HG02943 (cell line): Measurements from ENCODE around the gene FXYD7.
"Not testable (repeated sequence)": the region's sequence is repeated elsewhere in the genome, so short reads cannot be mapped to it uniquely, and the experiment has no call there.

Experiments
- ATAC-seq: cut with Tn5 transposase; IDR thresholded peaks from one replicate; pipeline ENCODE4 v1.9.1; 2021; ENCODE audit warnings: mild to moderate bottlenecking, low read depth, moderate library complexity; ENCODE audit not compliant: unreplicated experiment

The FXYD7 gene

GRCh38 chr19:35142606-35143230, 337 bp upstream of the FXYD7 start:
- ATAC-seq, result no peak

DNA sequence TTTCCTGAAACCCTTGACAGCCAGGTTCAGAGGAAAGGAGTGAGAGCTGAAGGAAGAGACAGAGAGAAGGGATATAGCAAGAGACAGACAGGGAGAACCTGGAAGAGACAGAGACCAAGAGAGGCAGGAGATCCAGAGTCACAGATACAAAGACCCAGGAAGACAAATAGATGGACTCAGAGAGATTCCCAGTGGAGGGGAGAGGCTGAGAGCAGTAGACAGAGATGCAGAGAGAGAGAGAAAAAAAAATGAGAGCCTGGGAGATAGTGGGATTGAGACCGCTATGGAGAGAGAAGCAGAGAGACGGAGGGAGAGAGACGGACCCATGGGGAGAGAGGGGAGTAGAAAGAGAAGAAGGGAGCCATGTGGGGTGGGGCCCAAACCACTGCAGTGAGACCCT, 763 bp downstream of the FXYD7 start:
- ATAC-seq, result no peak

- no peak for ATAC-seq
Measured at GRCh38 chr19:35144259-35144599, 1.2 kb downstream of the FXYD7 start.

- ATAC-seq, result no peak
Measured at GRCh38 chr19:35144600-35145436, 1.8 kb downstream of the FXYD7 start.

GRCh38 chr19:35146746-35147459, 3.8 kb downstream of the FXYD7 start:
- no peak for ATAC-seq

- no peak for ATAC-seq
Measured at GRCh38 chr19:35149463-35149862, 6.4 kb downstream of the FXYD7 start.

GRCh38 chr19:35150445-35150844, 7.4 kb downstream of the FXYD7 start:
- ATAC-seq, result no peak

DNA sequence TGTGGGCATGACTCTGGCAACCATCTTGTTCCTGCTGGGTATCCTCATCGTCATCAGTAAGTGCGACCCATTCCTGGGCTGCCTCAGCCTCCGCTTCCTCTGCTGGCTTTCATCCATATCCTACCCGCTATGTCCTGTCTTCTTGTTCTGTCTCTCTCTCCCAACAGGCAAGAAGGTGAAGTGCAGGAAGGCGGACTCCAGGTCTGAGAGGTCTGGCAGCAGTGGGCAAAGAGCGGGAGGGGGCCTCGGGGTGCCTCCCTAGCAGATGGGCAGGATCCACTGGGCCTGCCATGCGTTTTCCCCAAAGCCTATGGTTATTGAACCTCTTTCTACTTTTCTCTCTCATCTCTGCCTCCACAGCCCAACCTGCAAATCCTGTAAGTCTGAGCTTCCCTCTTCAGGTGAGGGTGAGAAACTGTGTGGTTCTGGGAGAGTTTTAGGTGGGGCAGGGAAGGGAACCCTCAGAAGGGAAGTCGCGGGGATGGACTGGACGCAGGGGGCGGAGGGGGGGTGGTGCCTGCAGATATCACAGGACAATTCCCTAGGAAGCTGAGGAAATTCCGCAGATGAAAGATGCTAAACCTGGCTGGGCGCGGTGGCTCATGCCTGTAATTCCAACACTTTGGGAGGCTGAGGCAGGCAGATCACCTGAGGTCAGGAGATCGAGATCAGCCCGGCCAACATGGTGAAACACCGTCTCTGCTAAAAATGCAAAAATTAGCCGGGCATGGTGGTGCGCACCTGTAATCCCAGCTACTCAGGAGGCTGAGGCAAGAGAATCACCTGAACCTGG, 8.4 kb downstream of the FXYD7 start:
- ATAC-seq, result no peak

GRCh38 chr19:35153129-35153522, 10.1 kb downstream of the FXYD7 start:
- ATAC-seq, result not testable (repeated sequence)

GRCh38 chr19:35153701-35154524, 10.9 kb downstream of the FXYD7 start:
- ATAC-seq, result no peak

- ATAC-seq, result no peak
Measured at GRCh38 chr19:35154525-35155406, 11.7 kb downstream of the FXYD7 start, which contains the start of gene FXYD5. TSS of gene FXYD5 (plus strand) at chr19:35154735. CDS start at chr19:35155551, 816 bp downstream.

- ATAC-seq, result no peak
Measured at GRCh38 chr19:35155441-35155840, 12.4 kb downstream of the FXYD7 start.

GRCh38 chr19:35155981-35156672, 13.1 kb downstream of the FXYD7 start:
- no peak for ATAC-seq

GRCh38 chr19:35156673-35157014, 13.6 kb downstream of the FXYD7 start:
- ATAC-seq, result no peak

DNA sequence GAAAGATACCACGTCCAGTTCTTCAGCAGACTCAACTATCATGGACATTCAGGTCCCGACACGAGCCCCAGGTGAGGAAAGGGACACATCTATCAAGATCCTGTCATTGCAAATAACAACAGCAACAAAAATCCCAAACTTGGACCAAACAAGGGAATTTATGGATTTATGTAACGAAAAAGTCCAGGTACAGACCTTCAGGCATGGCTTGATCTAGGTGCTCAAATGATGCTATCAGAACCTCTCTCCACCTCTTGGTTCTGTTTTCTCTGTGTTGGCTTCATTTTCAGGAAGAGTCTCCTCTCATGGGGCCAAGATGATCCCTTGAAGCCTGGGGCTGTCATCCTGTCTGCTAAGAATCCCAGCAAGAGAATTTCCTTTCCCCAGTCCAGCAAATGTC, 14.4 kb downstream of the FXYD7 start:
- no peak for ATAC-seq

DNA sequence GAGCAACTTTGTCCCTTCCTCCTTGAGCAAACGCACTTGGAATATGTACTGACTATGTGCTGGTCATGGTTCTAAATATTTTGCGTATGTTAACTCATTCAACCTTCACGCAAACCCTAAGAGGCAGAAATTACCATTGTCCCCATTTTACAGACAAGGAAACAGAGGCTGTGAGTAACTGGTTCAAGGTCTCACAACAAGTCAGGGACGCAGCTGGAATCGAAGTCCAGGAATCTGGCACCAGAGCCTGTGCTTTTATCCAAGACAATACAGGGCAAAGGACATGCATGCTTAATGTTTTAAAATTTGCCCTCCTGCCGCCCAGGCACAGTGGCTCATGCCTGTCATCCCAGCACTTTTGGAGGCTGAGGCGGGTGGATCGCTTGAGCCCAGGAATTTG, 16.6 kb downstream of the FXYD7 start:
- ATAC-seq, result no peak

- no peak for ATAC-seq
Measured at GRCh38 chr19:35160629-35161433, 17.8 kb downstream of the FXYD7 start.

DNA sequence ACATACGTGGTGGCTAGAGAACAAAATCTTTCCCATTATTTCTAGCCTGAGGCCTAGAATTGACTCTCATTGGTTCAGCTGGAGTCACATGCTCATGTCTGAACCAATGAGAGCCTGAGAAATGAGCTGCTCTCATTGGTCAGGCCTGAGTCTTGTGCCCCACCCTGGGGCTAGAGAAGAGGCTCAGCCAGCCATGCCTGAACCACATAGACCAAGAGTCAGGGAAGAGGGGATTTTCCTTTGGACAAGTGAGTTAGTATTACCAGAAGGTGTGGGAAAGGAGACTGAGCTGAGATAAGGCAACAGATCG, 18.3 kb downstream of the FXYD7 start:
- no peak for ATAC-seq
